Lower lobe of right lung (tissue), 2 donors: Measurements from ENCODE around the gene MAGT1. TPM values are rescaled to one million over a fixed set of nuclear protein-coding genes. Genes with fewer than 3 reads are reported as not detected.
"Not testable (repeated sequence)": the region's sequence is repeated elsewhere in the genome, so short reads cannot be mapped to it uniquely, and the experiment has no call there.

Experiments used
- ATAC-seq, 2 donors: fragments of 200-7000 bp; cut with Tn5 transposase; one replicate each; pipeline ENCODE4 v1.9.1; 2020 to 2022; ENCODE audit warnings: mild to moderate bottlenecking in 2 of 2, moderate library complexity in 2 of 2
- DNase-seq: peaks from one replicate; pipeline ENCODE4 v3.0.0-alpha.2; 2020
- H3K27ac ChIP-seq: fragments of 200-600 bp; one replicate; pipeline ENCODE4 v1.8.0; 2022
- H3K27me3 ChIP-seq: fragments of 200-600 bp; one replicate; pipeline ENCODE4 v1.8.0; 2022; ENCODE audit warnings: low read depth
- H3K36me3 ChIP-seq: fragments of 200-600 bp; one replicate; pipeline ENCODE4 v1.8.0; 2022; ENCODE audit warnings: mild to moderate bottlenecking
- H3K4me1 ChIP-seq: fragments of 200-600 bp; one replicate; pipeline ENCODE4 v1.8.0; 2022
- H3K4me3 ChIP-seq: fragments of 200-600 bp; one replicate; pipeline ENCODE4 v1.8.0; 2022; ENCODE audit warnings: mild to moderate bottlenecking
- H3K9me3 ChIP-seq: fragments of 200-600 bp; one replicate; pipeline ENCODE4 v1.8.0; 2022
- intact Hi-C: fragments of 100-400 bp; cut with DNase I; formaldehyde crosslinking; loops from one replicate; pipeline ENCODE4 v1.11.0; 2022
- total RNA-seq: library from RNA; stranded (reverse); fragmentation: NEBNext Ultra II Directional; extraction: Animal tissue kit (Norgen Biotek cat#: 25700); gene quantifications from one replicate; pipeline ENCODE4 v1.2.1, GENCODE V29; 2021
- TF ChIP-seq, protein P1 (sequence below): fragments of 200-600 bp; IDR thresholded peaks from one replicate; pipeline ENCODE4 v1.8.0; 2022; ENCODE audit warnings: antibody characterized with exemption, mild to moderate bottlenecking
- donor health status: DM: no; HTN: yes; CAD: no; lungs with severe emphysema.

The MAGT1 gene
- total RNA-seq, 1 donor from 2014 or later, result 57.9 TPM

DNA sequence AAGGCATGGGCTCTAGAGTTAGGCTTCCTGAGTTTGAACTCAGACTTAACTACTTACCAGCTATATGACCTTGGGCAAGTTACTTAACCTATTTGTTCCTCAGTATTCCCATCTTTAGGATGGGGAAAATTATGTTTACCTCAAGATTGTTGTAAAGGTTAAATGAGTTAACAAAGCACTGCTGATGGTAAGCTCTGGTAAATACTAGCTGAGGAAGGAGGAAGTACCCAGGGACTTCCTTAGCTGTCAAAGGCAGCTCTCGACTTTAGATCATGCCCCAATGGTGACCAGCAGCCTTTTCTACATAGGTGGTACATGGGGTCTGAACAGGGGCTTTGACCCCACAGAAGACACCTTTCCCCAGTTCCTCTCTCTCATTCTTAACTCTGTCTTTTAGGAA lies 35.3 kb upstream of the MAGT1 start:
- H3K9me3 ChIP-seq, result no peaks in the 10 kb centered on the region
- intact Hi-C loops, result no loop called here
- H3K27me3 ChIP-seq, result no peaks in the 10 kb centered on the region
- H3K4me1 ChIP-seq, result no peaks in the 10 kb centered on the region
- DNase-seq, result no peak
- H3K36me3 ChIP-seq, result no peaks in the 10 kb centered on the region
- no peak overlapping the region for H3K27ac ChIP-seq
- TF ChIP-seq, protein P1, sequence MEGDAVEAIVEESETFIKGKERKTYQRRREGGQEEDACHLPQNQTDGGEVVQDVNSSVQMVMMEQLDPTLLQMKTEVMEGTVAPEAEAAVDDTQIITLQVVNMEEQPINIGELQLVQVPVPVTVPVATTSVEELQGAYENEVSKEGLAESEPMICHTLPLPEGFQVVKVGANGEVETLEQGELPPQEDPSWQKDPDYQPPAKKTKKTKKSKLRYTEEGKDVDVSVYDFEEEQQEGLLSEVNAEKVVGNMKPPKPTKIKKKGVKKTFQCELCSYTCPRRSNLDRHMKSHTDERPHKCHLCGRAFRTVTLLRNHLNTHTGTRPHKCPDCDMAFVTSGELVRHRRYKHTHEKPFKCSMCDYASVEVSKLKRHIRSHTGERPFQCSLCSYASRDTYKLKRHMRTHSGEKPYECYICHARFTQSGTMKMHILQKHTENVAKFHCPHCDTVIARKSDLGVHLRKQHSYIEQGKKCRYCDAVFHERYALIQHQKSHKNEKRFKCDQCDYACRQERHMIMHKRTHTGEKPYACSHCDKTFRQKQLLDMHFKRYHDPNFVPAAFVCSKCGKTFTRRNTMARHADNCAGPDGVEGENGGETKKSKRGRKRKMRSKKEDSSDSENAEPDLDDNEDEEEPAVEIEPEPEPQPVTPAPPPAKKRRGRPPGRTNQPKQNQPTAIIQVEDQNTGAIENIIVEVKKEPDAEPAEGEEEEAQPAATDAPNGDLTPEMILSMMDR, result no peak
- H3K4me3 ChIP-seq, result no peak overlapping the region
- ATAC-seq, result no peak

DNA sequence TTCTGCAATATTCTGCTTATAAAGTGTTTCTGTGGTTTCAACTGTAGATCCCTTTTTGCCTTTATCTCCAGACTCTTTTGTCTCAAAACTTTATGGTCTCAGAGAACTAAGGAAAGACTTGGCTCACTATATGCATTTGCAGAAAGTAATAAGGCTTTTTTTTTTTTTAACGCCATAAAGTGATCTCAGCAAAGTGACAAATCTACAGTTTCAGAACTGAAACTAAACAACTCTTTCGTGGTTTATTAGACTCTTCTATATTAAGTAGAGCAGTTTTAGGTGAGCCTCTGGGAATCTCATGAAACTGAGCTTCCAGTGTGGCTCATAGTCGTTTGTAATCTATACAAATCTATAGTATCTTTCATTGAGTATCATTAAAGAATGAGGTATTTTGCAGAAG lies 30.5 kb upstream of the MAGT1 start:
- ATAC-seq, result no peak
- intact Hi-C loops, result no loop called here
- H3K36me3 ChIP-seq, result no peaks in the 10 kb centered on the region
- DNase-seq, result no peak
- H3K4me3 ChIP-seq, result no peak overlapping the region
- H3K9me3 ChIP-seq, result no peaks in the 10 kb centered on the region
- H3K4me1 ChIP-seq, result no peaks in the 10 kb centered on the region
- TF ChIP-seq, protein P1, result no peak
- H3K27me3 ChIP-seq, result no peaks in the 10 kb centered on the region
- H3K27ac ChIP-seq, result no peak overlapping the region

DNA sequence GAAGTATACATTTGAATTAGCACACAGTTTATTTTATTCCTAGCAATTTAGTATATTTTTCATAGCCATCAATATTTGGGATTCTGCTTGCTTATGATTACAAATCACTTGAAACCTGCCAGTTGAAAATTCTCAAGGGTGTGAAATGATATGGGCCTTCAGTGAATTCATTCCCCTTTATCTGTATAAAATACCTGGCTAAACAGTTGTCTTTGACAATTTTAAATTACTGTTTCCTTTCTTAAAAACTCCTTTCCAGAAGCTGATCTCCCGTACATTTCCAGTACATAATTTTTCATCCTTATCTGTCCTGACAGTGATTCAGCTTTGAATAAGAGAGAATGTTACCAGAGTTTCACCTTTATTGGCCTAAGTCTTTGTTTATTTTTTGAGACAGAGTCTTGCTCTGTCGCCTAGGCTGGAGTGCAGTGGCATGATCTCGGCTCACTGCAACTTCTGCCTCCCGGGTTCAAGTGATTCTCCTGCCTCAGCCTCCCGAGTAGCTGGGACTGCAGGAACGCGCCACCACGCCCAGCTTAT lies 29.2 kb upstream of the MAGT1 start:
- Histone ChIP-seq H3K27me3 (no peaks in the 10 kb centered on the region), H3K36me3 (no peaks in the 10 kb centered on the region), H3K9me3 (no peaks in the 10 kb centered on the region), H3K27ac (no peak overlapping the region), H3K4me3 (no peak overlapping the region), H3K4me1 (no peaks in the 10 kb centered on the region)
- DNase-seq (no peak), ATAC-seq (no peak)
- intact Hi-C loops, result no loop called here
- TF ChIP-seq, protein P1, result no peak

DNA sequence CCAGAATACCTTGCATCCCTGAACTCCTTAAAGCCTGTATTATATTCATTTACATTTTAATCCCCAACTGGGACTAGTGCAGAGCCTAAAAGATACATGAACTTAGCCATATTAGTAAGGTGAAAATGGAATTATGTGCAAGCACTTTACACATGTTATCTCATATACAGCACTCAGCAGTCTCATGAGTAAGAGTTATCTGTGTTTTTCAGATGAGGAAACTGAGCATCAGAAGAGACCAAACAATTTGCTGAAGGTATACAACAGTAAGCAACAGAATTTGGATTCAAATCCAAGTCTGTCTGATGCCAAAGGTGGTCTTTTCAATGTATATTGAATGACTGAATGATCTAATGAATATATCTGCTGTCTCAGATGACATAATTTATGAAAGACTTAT lies 27.6 kb upstream of the MAGT1 start:
- no peaks in the 10 kb centered on the region for H3K27me3 ChIP-seq
- H3K9me3 ChIP-seq, result no peaks in the 10 kb centered on the region
- no peak overlapping the region for H3K4me3 ChIP-seq
- ATAC-seq, result no peak
- no peak overlapping the region for H3K27ac ChIP-seq
- intact Hi-C loops, result no loop called here
- TF ChIP-seq, protein P1, result no peak
- no peak for DNase-seq
- H3K4me1 ChIP-seq, result peaks cover 11% of the 10 kb centered on the region
- H3K36me3 ChIP-seq, result no peaks in the 10 kb centered on the region

DNA sequence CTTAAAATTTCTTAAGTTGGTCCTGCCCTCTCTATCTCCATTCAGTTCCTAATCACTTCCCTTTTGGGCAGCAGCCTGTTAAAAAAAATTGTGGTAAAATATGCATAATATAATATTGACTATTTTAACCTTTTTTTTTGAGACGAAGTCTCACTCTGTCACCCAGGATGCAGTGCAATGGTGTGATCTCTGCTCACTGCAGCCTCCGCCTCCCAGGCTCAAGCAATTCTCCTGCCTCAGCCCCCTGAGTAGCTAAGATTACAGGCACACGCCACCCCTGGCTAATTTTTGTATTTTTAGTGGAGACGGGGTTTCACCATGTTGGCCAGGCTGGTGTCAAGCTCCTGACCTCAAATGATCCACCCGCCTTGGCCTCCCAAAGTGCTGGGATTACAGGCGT lies 24.1 kb upstream of the MAGT1 start:
- not testable (repeated sequence) for DNase-seq, H3K27ac ChIP-seq, H3K36me3 ChIP-seq, H3K27me3 ChIP-seq, ATAC-seq, H3K9me3 ChIP-seq, H3K4me3 ChIP-seq
- peaks cover 15% of the 10 kb centered on the region for H3K4me1 ChIP-seq
- intact Hi-C loops, result loop anchor here (10.0 kb wide), 1 partner anchor 105 kb away; no protein-coding TSS in a partner anchor

DNA sequence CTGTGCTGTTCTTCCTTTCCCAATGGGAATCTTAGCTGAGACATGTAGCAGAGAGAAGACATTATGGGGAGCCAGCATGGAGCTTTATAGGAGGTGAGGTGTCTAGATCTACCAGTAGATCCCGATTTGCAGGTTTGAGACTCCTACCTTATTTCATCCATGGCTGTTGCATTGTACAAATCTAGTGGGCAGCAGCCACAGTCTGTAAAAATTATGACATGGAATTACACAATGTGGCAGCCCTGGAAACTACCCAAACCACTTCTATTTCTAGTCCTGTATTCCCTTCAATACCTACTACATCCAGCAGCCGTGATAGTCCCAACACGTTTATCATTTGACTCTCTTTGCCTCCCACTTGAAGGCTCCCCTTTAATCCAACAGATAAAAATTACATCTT lies 23.3 kb upstream of the MAGT1 start:
- no peak overlapping the region for H3K4me3 ChIP-seq
- intact Hi-C loops, result loop anchor here (10.0 kb wide), 1 partner anchor 106 kb away; no protein-coding TSS in a partner anchor
- peaks cover 15% of the 10 kb centered on the region for H3K4me1 ChIP-seq
- peak in 1 of 2 donors; percentile 68 for ATAC-seq
- H3K36me3 ChIP-seq, result no peaks in the 10 kb centered on the region
- TF ChIP-seq, protein P1, result no peak
- DNase-seq, result no peak
- H3K27ac ChIP-seq, result no peak overlapping the region
- H3K9me3 ChIP-seq, result no peaks in the 10 kb centered on the region
- H3K27me3 ChIP-seq, result no peaks in the 10 kb centered on the region
